WTC11 (cell line): ENCODE measurements around the gene C13orf46. TPM values are rescaled to one million over a fixed set of nuclear protein-coding genes. Genes with fewer than 3 reads are reported as not detected.

ENCODE experiments used
- ATAC-seq: fragments of 200-7000 bp; cut with Tn5 transposase; 2 replicates; pipeline ENCODE4 v1.10.0; 2021; ENCODE audit warnings: mild to moderate bottlenecking, moderate library complexity
- CTCF ChIA-PET: fragments of 300-600 bp; sonication (Branson Sonifier 250); formaldehyde crosslinking; loops from one replicate; lab custom pipeline; 2021; ENCODE audit warnings: antibody characterized with exemption; lab: Charles Lee
- POLR2A ChIA-PET: fragments of 350-600 bp; sonication (Branson Sonifier 250); formaldehyde crosslinking; loops from one replicate; lab custom pipeline; 2021; ENCODE audit warnings: antibody characterized with exemption; lab: Charles Lee
- DNase-seq: peaks from one replicate; pipeline ENCODE4 v3.0.0; 2021; ENCODE audit warnings: low spot score
- H3K27ac Mint-ChIP-seq: 2 replicates; pipeline ENCODE4 v1.8.0; 2021; ENCODE audit warnings: mixed read lengths
- H3K27me3 Mint-ChIP-seq: 2 replicates; pipeline ENCODE4 v1.8.0; 2021; ENCODE audit warnings: low read depth, mild to moderate bottlenecking, moderate library complexity, mixed read lengths
- H3K36me3 Mint-ChIP-seq: 2 replicates; pipeline ENCODE4 v1.8.0; 2021; ENCODE audit warnings: mixed read lengths
- H3K4me1 Mint-ChIP-seq: 2 replicates; pipeline ENCODE4 v1.8.0; 2022; ENCODE audit warnings: mixed read lengths
- H3K4me3 Mint-ChIP-seq: 2 replicates; pipeline ENCODE4 v1.8.0; 2021; ENCODE audit warnings: mild to moderate bottlenecking, moderate library complexity, mixed read lengths
- H3K9me3 Mint-ChIP-seq: 2 replicates; pipeline ENCODE4 v1.8.0; 2021; ENCODE audit warnings: mixed read lengths
- E2F5 ChIP-seq: sonication (generic); formaldehyde crosslinking; IDR thresholded peaks from 2 replicates; pipeline ENCODE4 v1.8.1; 2022; ENCODE audit warnings: mild to moderate bottlenecking, moderate library complexity, missing genetic modification reagents
- FOXK1 ChIP-seq: sonication (generic); formaldehyde crosslinking; IDR thresholded peaks from 2 replicates; pipeline ENCODE4 v1.8.0; 2022; ENCODE audit warnings: mild to moderate bottlenecking, moderate library complexity, missing genetic modification reagents
- GTF2I ChIP-seq: fragments of 250-450 bp; sonication (Bioruptor Pico); conservative IDR thresholded peaks from 2 replicates; pipeline ENCODE4 v1.4.0; 2021; ENCODE audit warnings: mild to moderate bottlenecking
- MLX ChIP-seq: sonication (generic); formaldehyde crosslinking; IDR thresholded peaks from 2 replicates; pipeline ENCODE4 v1.8.1; 2023; ENCODE audit warnings: mild to moderate bottlenecking, missing genetic modification reagents, moderate library complexity
- NR2C2 ChIP-seq: sonication (generic); formaldehyde crosslinking; IDR thresholded peaks from 2 replicates; pipeline ENCODE4 v1.8.0; 2022; ENCODE audit warnings: mild to moderate bottlenecking, missing genetic modification reagents
- RORB ChIP-seq: fragments of 250-450 bp; sonication (Bioruptor Pico); IDR thresholded peaks from 2 replicates; pipeline ENCODE4 v1.9.0; 2021; ENCODE audit warnings: mild to moderate bottlenecking
- TCF7 ChIP-seq: sonication (generic); formaldehyde crosslinking; IDR thresholded peaks from 2 replicates; pipeline ENCODE4 v1.8.0; 2022; ENCODE audit warnings: mild to moderate bottlenecking, low read depth, missing genetic modification reagents, moderate library complexity
- TEAD4 ChIP-seq: sonication (generic); formaldehyde crosslinking; IDR thresholded peaks from 2 replicates; pipeline ENCODE4 v1.8.0; 2022; ENCODE audit warnings: mild to moderate bottlenecking, missing genetic modification reagents
- ZNF396 ChIP-seq: fragments of 250-450 bp; sonication (Bioruptor Pico); IDR thresholded peaks from 2 replicates; pipeline ENCODE4 v1.8.0; 2021; ENCODE audit warnings: mild to moderate bottlenecking, moderate library complexity, borderline replicate concordance
- ZNF423 ChIP-seq: fragments of 250-450 bp; sonication (Bioruptor Pico); IDR thresholded peaks from 2 replicates; pipeline ENCODE4 v2.1.2; 2022; ENCODE audit warnings: mild to moderate bottlenecking, moderate library complexity
- ZNF671 ChIP-seq: fragments of 250-450 bp; sonication (Bioruptor Pico); IDR thresholded peaks from 2 replicates; pipeline ENCODE4 v1.8.0; 2021; ENCODE audit warnings: mild to moderate bottlenecking
- total RNA-seq: library from RNA; stranded (reverse); gene quantifications from 3 replicates; pipeline ENCODE4 v1.2.3, GENCODE V29; 2021
- TF ChIP-seq, protein P1 (sequence below): sonication (generic); formaldehyde crosslinking; IDR thresholded peaks from 2 replicates; pipeline ENCODE4 v1.8.0; 2022; ENCODE audit warnings: mild to moderate bottlenecking, missing genetic modification reagents
- TF ChIP-seq, protein P2 (sequence below): sonication (generic); formaldehyde crosslinking; IDR thresholded peaks from 2 replicates; pipeline ENCODE4 v1.8.0; 2022; ENCODE audit warnings: missing genetic modification reagents
- TF ChIP-seq, protein P3 (sequence below): sonication (generic); formaldehyde crosslinking; IDR thresholded peaks from 2 replicates; pipeline ENCODE4 v1.8.1; 2022; ENCODE audit warnings: low read depth, mild to moderate bottlenecking, moderate library complexity, missing genetic modification reagents, borderline replicate concordance
- TF ChIP-seq, protein P4 (sequence below): sonication (generic); formaldehyde crosslinking; conservative IDR thresholded peaks from 2 replicates; pipeline ENCODE4 v1.8.1; 2023; ENCODE audit warnings: mild to moderate bottlenecking, low read depth, missing genetic modification reagents, moderate library complexity
- TF ChIP-seq, protein P5 (sequence below): sonication (generic); formaldehyde crosslinking; conservative IDR thresholded peaks from 2 replicates; pipeline ENCODE4 v1.8.1; 2022; ENCODE audit warnings: mild to moderate bottlenecking, missing genetic modification reagents

Gene C13orf46
- total RNA-seq, 1 experiment from 2014 or later = 0.50 TPM

GRCh38 chr13:113939129-113939943, 34.5 kb downstream of the C13orf46 start:
- H3K27me3 Mint-ChIP-seq = no peaks in the 10 kb centered on the region
- ATAC-seq (no peak), DNase-seq (no peak)
- H3K36me3 Mint-ChIP-seq = no peaks in the 10 kb centered on the region
- CTCF ChIA-PET = interaction anchor here (0.6 to 1.6 kb wide), 2 partner anchors 8 to 9 kb away, joined by 5 read pairs; no protein-coding TSS in a partner anchor
- no peak for TF ChIP-seq ZNF396 (CRISPR knock-in tag)
- TF ChIP-seq, protein P1, sequence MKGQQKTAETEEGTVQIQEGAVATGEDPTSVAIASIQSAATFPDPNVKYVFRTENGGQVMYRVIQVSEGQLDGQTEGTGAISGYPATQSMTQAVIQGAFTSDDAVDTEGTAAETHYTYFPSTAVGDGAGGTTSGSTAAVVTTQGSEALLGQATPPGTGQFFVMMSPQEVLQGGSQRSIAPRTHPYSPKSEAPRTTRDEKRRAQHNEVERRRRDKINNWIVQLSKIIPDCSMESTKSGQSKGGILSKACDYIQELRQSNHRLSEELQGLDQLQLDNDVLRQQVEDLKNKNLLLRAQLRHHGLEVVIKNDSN (CRISPR knock-in tag) = no peak
- no peak for TF ChIP-seq GTF2I (CRISPR knock-in tag)
- TF ChIP-seq FOXK1 (CRISPR knock-in tag) = no peak
- TF ChIP-seq E2F5 (CRISPR knock-in tag) = no peak
- no peak overlapping the region for H3K27ac Mint-ChIP-seq
- no peak overlapping the region for H3K4me3 Mint-ChIP-seq
- POLR2A ChIA-PET = no interaction called here
- 0 out of 2 replicates have a peak, but pooled peaks cover 6% of the 10 kb centered on the region for H3K4me1 Mint-ChIP-seq
- H3K9me3 Mint-ChIP-seq = no peaks in the 10 kb centered on the region

DNA sequence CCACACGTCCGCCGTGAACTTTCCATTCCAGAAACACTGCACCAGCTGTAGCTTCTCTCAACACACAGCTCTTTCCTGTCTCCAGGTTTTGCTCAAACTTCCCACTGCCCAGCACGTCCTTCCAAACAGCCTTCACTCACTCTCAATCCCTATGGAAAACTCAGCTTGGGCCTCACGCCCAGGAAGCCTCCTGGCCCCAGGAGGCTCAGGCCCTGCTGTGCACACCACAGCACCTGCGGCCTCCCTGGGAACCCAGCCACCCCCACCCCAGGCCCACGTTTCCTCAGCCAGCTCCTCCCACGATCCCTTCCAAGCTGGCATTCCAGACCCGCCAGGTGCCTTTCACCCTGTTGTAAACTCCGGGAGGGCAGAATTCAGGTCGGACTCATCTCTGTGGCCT, 35.2 kb downstream of the C13orf46 start:
- POLR2A ChIA-PET = no interaction called here
- Mint-ChIP-seq H3K27ac (no peak overlapping the region), H3K27me3 (no peaks in the 10 kb centered on the region), H3K4me1 (0 out of 2 replicates have a peak, but pooled peaks cover 6% of the 10 kb centered on the region), H3K4me3 (no peak overlapping the region), H3K36me3 (no peaks in the 10 kb centered on the region), H3K9me3 (no peaks in the 10 kb centered on the region)
- ATAC-seq = no peak
- TF ChIP-seq, protein P2, sequence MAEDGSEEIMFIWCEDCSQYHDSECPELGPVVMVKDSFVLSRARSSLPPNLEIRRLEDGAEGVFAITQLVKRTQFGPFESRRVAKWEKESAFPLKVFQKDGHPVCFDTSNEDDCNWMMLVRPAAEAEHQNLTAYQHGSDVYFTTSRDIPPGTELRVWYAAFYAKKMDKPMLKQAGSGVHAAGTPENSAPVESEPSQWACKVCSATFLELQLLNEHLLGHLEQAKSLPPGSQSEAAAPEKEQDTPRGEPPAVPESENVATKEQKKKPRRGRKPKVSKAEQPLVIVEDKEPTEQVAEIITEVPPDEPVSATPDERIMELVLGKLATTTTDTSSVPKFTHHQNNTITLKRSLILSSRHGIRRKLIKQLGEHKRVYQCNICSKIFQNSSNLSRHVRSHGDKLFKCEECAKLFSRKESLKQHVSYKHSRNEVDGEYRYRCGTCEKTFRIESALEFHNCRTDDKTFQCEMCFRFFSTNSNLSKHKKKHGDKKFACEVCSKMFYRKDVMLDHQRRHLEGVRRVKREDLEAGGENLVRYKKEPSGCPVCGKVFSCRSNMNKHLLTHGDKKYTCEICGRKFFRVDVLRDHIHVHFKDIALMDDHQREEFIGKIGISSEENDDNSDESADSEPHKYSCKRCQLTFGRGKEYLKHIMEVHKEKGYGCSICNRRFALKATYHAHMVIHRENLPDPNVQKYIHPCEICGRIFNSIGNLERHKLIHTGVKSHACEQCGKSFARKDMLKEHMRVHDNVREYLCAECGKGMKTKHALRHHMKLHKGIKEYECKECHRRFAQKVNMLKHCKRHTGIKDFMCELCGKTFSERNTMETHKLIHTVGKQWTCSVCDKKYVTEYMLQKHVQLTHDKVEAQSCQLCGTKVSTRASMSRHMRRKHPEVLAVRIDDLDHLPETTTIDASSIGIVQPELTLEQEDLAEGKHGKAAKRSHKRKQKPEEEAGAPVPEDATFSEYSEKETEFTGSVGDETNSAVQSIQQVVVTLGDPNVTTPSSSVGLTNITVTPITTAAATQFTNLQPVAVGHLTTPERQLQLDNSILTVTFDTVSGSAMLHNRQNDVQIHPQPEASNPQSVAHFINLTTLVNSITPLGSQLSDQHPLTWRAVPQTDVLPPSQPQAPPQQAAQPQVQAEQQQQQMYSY = no peak
- peak; percentile 75 for TF ChIP-seq ZNF423 (CRISPR knock-in tag)
- no peak for DNase-seq
- CTCF ChIA-PET = interaction anchor here (0.6 to 1.6 kb wide), 2 partner anchors 9 kb away, joined by 5 read pairs; no protein-coding TSS in a partner anchor

GRCh38 chr13:113938246-113938645, 35.6 kb downstream of the C13orf46 start:
- Mint-ChIP-seq H3K9me3 (no peaks in the 10 kb centered on the region), H3K36me3 (no peaks in the 10 kb centered on the region), H3K27ac (no peak overlapping the region), H3K27me3 (no peaks in the 10 kb centered on the region), H3K4me1 (0 out of 2 replicates have a peak, but pooled peaks cover 6% of the 10 kb centered on the region), H3K4me3 (no peak overlapping the region)
- ATAC-seq = no peak
- no peak for DNase-seq
- ChIA-PET POLR2A (no interaction called here), CTCF (interaction anchor here (1.6 kb wide), 1 partner anchor 9 kb away, joined by 5 read pairs; no protein-coding TSS in a partner anchor)
- no peak for TF ChIP-seq RORB
- no peak for TF ChIP-seq ZNF671
- TF ChIP-seq, protein P3, sequence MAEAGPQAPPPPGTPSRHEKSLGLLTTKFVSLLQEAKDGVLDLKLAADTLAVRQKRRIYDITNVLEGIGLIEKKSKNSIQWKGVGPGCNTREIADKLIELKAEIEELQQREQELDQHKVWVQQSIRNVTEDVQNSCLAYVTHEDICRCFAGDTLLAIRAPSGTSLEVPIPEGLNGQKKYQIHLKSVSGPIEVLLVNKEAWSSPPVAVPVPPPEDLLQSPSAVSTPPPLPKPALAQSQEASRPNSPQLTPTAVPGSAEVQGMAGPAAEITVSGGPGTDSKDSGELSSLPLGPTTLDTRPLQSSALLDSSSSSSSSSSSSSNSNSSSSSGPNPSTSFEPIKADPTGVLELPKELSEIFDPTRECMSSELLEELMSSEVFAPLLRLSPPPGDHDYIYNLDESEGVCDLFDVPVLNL (CRISPR knock-in tag) = no peak
- TF ChIP-seq MLX (CRISPR knock-in tag) = no peak
- TF ChIP-seq NR2C2 (CRISPR knock-in tag) = no peak
- TF ChIP-seq, protein P4, sequence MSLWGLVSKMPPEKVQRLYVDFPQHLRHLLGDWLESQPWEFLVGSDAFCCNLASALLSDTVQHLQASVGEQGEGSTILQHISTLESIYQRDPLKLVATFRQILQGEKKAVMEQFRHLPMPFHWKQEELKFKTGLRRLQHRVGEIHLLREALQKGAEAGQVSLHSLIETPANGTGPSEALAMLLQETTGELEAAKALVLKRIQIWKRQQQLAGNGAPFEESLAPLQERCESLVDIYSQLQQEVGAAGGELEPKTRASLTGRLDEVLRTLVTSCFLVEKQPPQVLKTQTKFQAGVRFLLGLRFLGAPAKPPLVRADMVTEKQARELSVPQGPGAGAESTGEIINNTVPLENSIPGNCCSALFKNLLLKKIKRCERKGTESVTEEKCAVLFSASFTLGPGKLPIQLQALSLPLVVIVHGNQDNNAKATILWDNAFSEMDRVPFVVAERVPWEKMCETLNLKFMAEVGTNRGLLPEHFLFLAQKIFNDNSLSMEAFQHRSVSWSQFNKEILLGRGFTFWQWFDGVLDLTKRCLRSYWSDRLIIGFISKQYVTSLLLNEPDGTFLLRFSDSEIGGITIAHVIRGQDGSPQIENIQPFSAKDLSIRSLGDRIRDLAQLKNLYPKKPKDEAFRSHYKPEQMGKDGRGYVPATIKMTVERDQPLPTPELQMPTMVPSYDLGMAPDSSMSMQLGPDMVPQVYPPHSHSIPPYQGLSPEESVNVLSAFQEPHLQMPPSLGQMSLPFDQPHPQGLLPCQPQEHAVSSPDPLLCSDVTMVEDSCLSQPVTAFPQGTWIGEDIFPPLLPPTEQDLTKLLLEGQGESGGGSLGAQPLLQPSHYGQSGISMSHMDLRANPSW (CRISPR knock-in tag) = no peak
- TF ChIP-seq, protein P5, sequence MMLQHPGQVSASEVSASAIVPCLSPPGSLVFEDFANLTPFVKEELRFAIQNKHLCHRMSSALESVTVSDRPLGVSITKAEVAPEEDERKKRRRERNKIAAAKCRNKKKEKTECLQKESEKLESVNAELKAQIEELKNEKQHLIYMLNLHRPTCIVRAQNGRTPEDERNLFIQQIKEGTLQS (CRISPR knock-in tag) = no peak
- no peak for TF ChIP-seq TCF7 (CRISPR knock-in tag)
- no peak for TF ChIP-seq TEAD4
